Spleen (tissue), 11 donors: Measurements from ENCODE around the gene LIPF. TPM values are rescaled to one million over a fixed set of nuclear protein-coding genes. Genes with fewer than 3 reads are reported as not detected.

Experiments
- DNase-seq: peaks from one replicate; pipeline ENCODE4 v3.0.0-alpha.2; 2020
- H3K27ac ChIP-seq, 8 donors: fragments of 200-600 bp; sonication (generic) in 7 of 8; 1 replicate in 4 of 8; 2 replicates in 4 of 8; pipeline versions ENCODE4 v1.5.0 to v1.8.0; 2016 to 2021; ENCODE audit warnings: inconsistent platforms in 4 of 8, mild to moderate bottlenecking in 4 of 8, moderate library complexity in 1 of 8
- H3K27me3 ChIP-seq, 7 donors: fragments of 200-600 bp; sonication (generic) in 6 of 7; replicated peaks in 1 of 7; 1 replicate in 4 of 7; 2 replicates in 3 of 7; pipeline versions ENCODE4 v1.5.0 to v1.8.0; 2016 to 2021; ENCODE audit warnings: inconsistent platforms in 3 of 7, mild to moderate bottlenecking in 1 of 7
- H3K36me3 ChIP-seq, 6 donors: fragments of 200-600 bp; sonication (generic) in 5 of 6; 1 replicate in 4 of 6; 2 replicates in 2 of 6; pipeline versions ENCODE4 v1.5.0 to v1.8.0; 2016 to 2021; ENCODE audit warnings: inconsistent platforms in 2 of 6
- H3K4me1 ChIP-seq, 6 donors: fragments of 200-600 bp; sonication (generic) in 5 of 6; 1 replicate in 3 of 6; 2 replicates in 3 of 6; pipeline versions ENCODE4 v1.5.0 to v1.8.0; 2016 to 2021; ENCODE audit warnings: inconsistent platforms in 3 of 6
- H3K4me3 ChIP-seq, 8 donors: fragments of 200-600 bp; sonication (generic) in 7 of 8; 1 replicate in 4 of 8; 2 replicates in 4 of 8; pipeline versions ENCODE4 v1.5.0 to v1.8.0; 2016 to 2021; ENCODE audit warnings: inconsistent platforms in 4 of 8, mild to moderate bottlenecking in 4 of 8, moderate library complexity in 2 of 8
- H3K9me3 ChIP-seq, 8 donors: fragments of 200-600 bp; sonication (generic) in 7 of 8; 1 replicate in 4 of 8; 2 replicates in 4 of 8; pipeline versions ENCODE4 v1.5.0 to v1.8.0; 2016 to 2021; ENCODE audit warnings: inconsistent platforms in 4 of 8
- POLR2A ChIP-seq, 3 donors: fragments of 450-650 bp; IDR thresholded peaks; one replicate each; pipeline ENCODE4 v1.5.1; 2017; ENCODE audit warnings: antibody characterized with exemption in 3 of 3, mild to moderate bottlenecking in 1 of 3
- POLR2AphosphoS5 ChIP-seq, 3 donors: sonication (generic); formaldehyde crosslinking; IDR thresholded peaks; one replicate each; pipeline ENCODE4 v1.5.1; 2017; ENCODE audit warnings: antibody characterized with exemption in 3 of 3
- WGBS, 5 donors: extraction: QIAGEN DNeasy Blood & Tissue Kit in 3 of 5; methylation state at CpG; one replicate each; pipeline versions ENCODE4 v1.1.5 to v1.1.7; 2013 to 2018; 5-methylcytosine and 5-hydroxymethylcytosine counted together
- intact Hi-C: fragments of 100-400 bp; cut with DNase I; formaldehyde crosslinking; loops from one replicate; pipeline ENCODE4 v1.15.0; 2023; ENCODE audit warnings: low total_unique reads
- polyA plus RNA-seq, 3 donors: library from polyadenylated mRNA; stranded (reverse); fragments of 200-250 nt; gene quantifications; one replicate each; pipeline ENCODE4 v1.2.1, GENCODE V29; 2013
- total RNA-seq, 7 donors: library from RNA; depleted of rRNA in 3 of 7; stranded (reverse); fragments of >200 nt in 3 of 7; fragmentation: NEBNext Ultra II Directional in 4 of 7; extraction: Animal tissue kit (Norgen Biotek cat#: 25700) in 4 of 7; gene quantifications; one replicate each; pipeline versions ENCODE4 v1.1.0 to v1.2.1, GENCODE V29; 2016 to 2021
- TF ChIP-seq, protein P1 (sequence below), 11 experiments: fragments of 200-600 bp in 7 of 11; fragments of 450-650 bp in 4 of 11; sonication (generic) in 4 of 11; IDR thresholded peaks in 8 of 11; conservative IDR thresholded peaks in 3 of 11; 1 replicate in 7 of 11; 2 replicates in 4 of 11; pipeline versions ENCODE4 v1.4.0 to v1.8.0; 2016 to 2021; ENCODE audit warnings: antibody characterized with exemption in 11 of 11, inconsistent platforms in 4 of 11, mild to moderate bottlenecking in 1 of 11
- donor health status: healthy with polysubstance abuse.
- donor health status: DM: no; HTN: no; CAD: no; lungs with moderate emphysema.
- donor health status: DM: no; HTN: no; CAD: no.
- donor health status: Bipolar disorder and iron deficiency.
- donor health status: healthy.
- donor health status: DM: no; HTN: no; CAD: no.
- donor health status: DM: yes; HTN: yes; CAD: no.

The LIPF gene
- total and polyA plus RNA-seq, 10 donors: 0.23 to 0.83 TPM; not detected in 8

DNA sequence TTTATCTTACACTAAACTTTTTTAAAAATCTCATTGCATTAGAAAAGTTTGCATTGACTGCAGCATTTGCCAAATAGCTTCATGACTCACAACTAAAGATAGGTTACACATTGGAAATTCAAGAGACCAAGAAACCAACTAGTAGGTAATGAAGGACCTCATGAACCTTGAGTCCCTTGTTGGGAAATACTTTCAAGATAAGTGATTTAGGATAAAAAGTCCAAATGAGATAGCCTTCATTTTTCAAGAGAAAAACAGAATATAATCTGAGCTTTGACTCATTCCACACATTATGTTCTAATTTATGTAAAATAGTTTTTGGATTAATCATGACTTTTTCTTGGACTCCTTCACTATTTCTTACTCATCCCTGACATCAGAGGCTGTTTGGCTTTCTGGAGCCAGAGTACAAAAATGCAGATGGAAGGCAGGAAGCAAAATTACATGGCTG is 13.1 kb upstream of the LIPF start:
- Histone ChIP-seq H3K4me1 (peaks cover 0 to 5% (median 0%) of the 10 kb centered on the region in 6 donors), H3K9me3 (no peaks in the 10 kb centered on the region), H3K27ac (no peak overlapping the region), H3K4me3 (no peak overlapping the region), H3K36me3 (no peaks in the 10 kb centered on the region), H3K27me3 (no peaks in the 10 kb centered on the region)
- intact Hi-C loops: no loop called here
- no peak for DNase-seq
- TF ChIP-seq POLR2AphosphoS5 (IDR thresholded peaks at IDR 0.05): no peak
- TF ChIP-seq POLR2A (IDR thresholded peaks at IDR 0.05): no peak
- TF ChIP-seq, protein P1, sequence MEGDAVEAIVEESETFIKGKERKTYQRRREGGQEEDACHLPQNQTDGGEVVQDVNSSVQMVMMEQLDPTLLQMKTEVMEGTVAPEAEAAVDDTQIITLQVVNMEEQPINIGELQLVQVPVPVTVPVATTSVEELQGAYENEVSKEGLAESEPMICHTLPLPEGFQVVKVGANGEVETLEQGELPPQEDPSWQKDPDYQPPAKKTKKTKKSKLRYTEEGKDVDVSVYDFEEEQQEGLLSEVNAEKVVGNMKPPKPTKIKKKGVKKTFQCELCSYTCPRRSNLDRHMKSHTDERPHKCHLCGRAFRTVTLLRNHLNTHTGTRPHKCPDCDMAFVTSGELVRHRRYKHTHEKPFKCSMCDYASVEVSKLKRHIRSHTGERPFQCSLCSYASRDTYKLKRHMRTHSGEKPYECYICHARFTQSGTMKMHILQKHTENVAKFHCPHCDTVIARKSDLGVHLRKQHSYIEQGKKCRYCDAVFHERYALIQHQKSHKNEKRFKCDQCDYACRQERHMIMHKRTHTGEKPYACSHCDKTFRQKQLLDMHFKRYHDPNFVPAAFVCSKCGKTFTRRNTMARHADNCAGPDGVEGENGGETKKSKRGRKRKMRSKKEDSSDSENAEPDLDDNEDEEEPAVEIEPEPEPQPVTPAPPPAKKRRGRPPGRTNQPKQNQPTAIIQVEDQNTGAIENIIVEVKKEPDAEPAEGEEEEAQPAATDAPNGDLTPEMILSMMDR (IDR thresholded peaks at IDR 0.05 in 8 of 11, conservative IDR thresholded peaks at IDR 0.05 in 3 of 11): no peak

DNA sequence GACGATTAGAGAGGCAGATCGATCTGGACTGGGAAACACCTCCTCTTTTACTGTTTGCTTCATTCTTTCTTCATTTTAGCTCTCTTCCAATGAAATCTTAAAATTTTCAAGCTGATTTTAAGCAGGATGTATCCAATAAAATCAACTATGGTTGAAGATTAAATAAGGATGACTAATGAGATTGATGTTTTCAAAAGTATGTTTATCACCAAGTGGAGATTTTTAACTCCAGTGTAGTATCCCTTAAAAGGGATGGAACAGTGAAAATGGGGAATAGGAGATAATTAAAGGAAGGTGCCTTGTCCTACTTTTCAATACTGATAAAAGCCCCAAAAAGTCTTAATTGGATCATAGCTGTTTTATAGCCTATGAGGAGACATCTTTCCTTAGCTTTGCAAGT is 11.6 kb upstream of the LIPF start:
- Histone ChIP-seq H3K27me3 (no peaks in the 10 kb centered on the region), H3K9me3 (no peaks in the 10 kb centered on the region), H3K4me1 (no peaks in the 10 kb centered on the region), H3K27ac (no peak overlapping the region), H3K4me3 (no peak overlapping the region), H3K36me3 (no peaks in the 10 kb centered on the region)
- DNase-seq: no peak
- intact Hi-C loops: no loop called here
- WGBS, 5 donors: 89 to 100% (median 97%) methylated on average over 2 of the region's 2 CpGs
- TF ChIP-seq POLR2AphosphoS5 (IDR thresholded peaks at IDR 0.05) (no peak), POLR2A (IDR thresholded peaks at IDR 0.05) (no peak)
- TF ChIP-seq, protein P1 (IDR thresholded peaks at IDR 0.05 in 8 of 11, conservative IDR thresholded peaks at IDR 0.05 in 3 of 11): no peak

DNA sequence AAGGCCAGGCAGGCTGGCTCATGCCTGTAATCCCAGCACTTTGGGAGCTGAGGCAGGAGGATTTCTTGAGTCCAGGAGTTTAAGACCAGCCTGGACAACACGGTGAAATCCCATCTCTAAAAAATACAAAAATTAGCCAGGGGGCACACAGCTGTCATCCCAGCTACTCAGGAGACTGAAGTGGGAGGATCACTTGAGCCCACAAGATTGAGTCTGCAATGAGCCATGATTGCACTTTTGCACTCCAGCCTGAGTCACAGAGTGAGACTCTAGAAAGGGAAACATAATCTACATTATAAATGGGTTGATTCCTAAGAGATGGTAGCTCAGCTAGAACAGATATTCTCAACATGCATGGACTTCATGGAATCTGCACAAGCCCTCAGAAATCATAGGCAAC is 6.3 kb upstream of the LIPF start:
- H3K27ac ChIP-seq: no peak overlapping the region
- H3K36me3 ChIP-seq: no peaks in the 10 kb centered on the region
- 79 to 100% (median 85%) methylated on average over 1 of the region's 1 CpG for WGBS, 5 donors
- H3K4me3 ChIP-seq: no peak overlapping the region
- H3K27me3 ChIP-seq: no peaks in the 10 kb centered on the region
- DNase-seq: no peak
- intact Hi-C loops: no loop called here
- H3K9me3 ChIP-seq: no peaks in the 10 kb centered on the region
- no peaks in the 10 kb centered on the region for H3K4me1 ChIP-seq
- TF ChIP-seq, protein P1 (IDR thresholded peaks at IDR 0.05 in 8 of 11, conservative IDR thresholded peaks at IDR 0.05 in 3 of 11): no peak
- TF ChIP-seq POLR2A (IDR thresholded peaks at IDR 0.05): no peak
- no peak for TF ChIP-seq POLR2AphosphoS5 (IDR thresholded peaks at IDR 0.05)

DNA sequence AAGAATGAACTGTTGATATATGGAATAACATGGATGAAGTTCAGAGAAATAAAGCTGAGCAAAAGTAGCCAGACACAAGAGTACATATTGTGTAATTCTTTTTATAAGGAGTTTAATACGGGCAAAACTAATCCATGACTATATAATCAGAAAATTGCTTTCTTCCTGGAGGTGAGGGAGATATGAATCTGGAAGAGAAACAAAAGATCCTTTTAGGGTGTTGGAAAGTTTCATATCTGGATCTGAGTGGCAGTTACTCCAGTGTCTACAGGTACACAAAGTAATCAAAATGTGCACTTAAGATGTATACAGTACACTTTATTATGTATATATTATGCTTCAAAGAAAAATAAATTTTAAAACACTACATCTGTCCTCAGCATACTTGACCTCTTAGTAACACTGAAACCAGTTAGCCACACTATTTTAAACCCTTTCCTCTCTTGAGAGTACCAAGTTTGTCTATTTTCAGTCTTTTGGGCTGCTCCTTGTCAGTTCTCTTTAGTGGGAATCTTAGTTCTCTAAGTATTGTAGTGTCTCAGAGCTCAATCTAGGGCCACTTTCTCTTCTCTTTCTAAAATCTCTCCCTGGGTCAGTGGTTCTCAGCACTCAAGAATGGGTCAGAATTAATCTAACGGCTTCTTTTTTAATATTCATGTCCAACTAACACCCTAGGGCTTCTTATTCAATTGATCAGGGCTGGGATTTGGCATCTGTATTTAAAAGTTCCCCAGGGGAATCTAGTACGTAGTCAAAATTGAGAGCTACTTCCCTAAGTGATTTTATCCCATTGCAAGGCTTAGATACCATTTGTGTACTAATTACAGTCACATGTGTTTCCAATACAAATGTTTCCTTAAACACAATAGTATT is 4.3 kb upstream of the LIPF start:
- peaks cover 0 to 4% (median 0%) of the 10 kb centered on the region in 8 donors for H3K9me3 ChIP-seq
- no peaks in the 10 kb centered on the region for H3K4me1 ChIP-seq
- no peaks in the 10 kb centered on the region for H3K36me3 ChIP-seq
- no peak for DNase-seq
- TF ChIP-seq, protein P1 (IDR thresholded peaks at IDR 0.05 in 8 of 11, conservative IDR thresholded peaks at IDR 0.05 in 3 of 11): no peak
- TF ChIP-seq POLR2AphosphoS5 (IDR thresholded peaks at IDR 0.05) (no peak), POLR2A (IDR thresholded peaks at IDR 0.05) (no peak)
- no peaks in the 10 kb centered on the region for H3K27me3 ChIP-seq
- intact Hi-C loops: no loop called here
- 82 to 84% (median 83%) methylated on average over 3 of the region's 3 CpGs for WGBS, 5 donors
- no peak overlapping the region for H3K4me3 ChIP-seq
- no peak overlapping the region for H3K27ac ChIP-seq
